ENCODE results near the gene ADAR.
A peak's percentile ranks its signal among the peaks of the same experiment; 100 is the strongest.

Gene ADAR

GRCh38 chr1:154557248-154557938 is 50.6 kb downstream of the ADAR start:
- no peak for DNase-seq

- no peak for DNase-seq
Measured at GRCh38 chr1:154556422-154556821, 51.6 kb downstream of the ADAR start.

- DNase-seq = no peak
Measured at GRCh38 chr1:154553056-154554030, 54.6 kb downstream of the ADAR start.

- DNase-seq = no peak
Measured at GRCh38 chr1:154552036-154552435, 56.0 kb downstream of the ADAR start.

GRCh38 chr1:154551474-154551873 is 56.5 kb downstream of the ADAR start:
- DNase-seq = no peak

GRCh38 chr1:154550657-154551056 is 57.3 kb downstream of the ADAR start:
- no peak for DNase-seq

- DNase-seq = no peak
Measured at GRCh38 chr1:154550070-154550469, 57.9 kb downstream of the ADAR start.

GRCh38 chr1:154549202-154549770 is 58.7 kb downstream of the ADAR start:
- DNase-seq = no peak

- DNase-seq = no peak
Measured at GRCh38 chr1:154548028-154548427, 60.0 kb downstream of the ADAR start.

- no peak for DNase-seq
Measured at GRCh38 chr1:154547105-154547732, 60.8 kb downstream of the ADAR start.

- DNase-seq = peak; percentile 59
Measured at GRCh38 chr1:154546264-154547063, 61.5 kb downstream of the ADAR start.

GRCh38 chr1:154541231-154541630 is 66.8 kb downstream of the ADAR start:
- no peak for DNase-seq

GRCh38 chr1:154539486-154540483 is 68.2 kb downstream of the ADAR start:
- no peak for DNase-seq

- DNase-seq = no peak
Measured at GRCh38 chr1:154536570-154536969, 71.4 kb downstream of the ADAR start.

- no peak for DNase-seq
Measured at GRCh38 chr1:154533952-154534844, 73.8 kb downstream of the ADAR start.
